ENCODE measurements around the gene RNU5B-1.

RNU5B-1 gene

DNA sequence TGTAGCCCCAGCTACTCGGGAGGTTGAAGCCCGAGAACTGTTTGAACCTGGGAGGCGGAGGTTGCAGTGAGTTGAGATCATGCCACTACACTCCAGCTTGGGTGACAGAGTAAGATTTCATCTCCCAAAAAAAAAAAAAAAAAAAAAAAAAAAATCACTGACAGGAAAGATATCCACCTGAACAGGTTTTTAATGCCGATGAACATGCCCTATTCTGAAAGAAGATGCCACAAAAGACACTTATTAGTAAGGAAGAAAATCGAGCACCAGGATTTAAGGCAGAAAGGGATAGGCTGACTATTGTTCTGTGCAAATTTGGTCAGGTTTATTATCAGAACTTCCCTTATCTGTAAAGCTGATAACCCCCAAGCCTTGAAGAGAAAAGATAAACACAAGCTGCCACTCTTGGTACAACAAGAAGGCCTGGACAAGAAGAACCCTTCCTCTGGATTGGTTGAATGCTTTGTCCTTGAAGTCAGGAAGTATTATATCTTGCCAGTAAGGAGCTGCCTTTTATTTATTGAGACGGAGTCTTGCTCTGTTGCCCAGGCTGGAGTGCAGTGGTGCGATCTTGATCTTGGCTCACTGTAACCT lies 15.1 kb upstream of the RNU5B-1 start:
- DNase-seq: no peak

DNA sequence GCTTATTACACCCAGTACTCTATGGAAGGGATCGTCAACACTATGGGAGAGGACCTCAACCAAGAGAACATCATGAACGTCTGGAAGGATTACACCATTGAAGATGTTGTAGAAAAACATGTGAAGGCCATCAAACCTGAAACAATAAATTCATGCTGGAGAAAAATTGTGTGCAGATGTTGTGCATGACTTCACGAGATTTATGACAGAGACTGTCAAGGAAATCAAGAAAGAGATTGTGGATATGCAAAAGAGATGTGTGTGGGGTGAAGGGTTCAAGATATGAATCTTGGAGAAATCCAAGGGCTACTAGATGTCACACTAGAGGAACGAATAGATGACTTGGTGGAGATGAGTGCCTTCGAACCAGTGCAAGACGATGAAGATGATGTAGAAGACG lies 14.2 kb upstream of the RNU5B-1 start:
- no peak for DNase-seq

DNA sequence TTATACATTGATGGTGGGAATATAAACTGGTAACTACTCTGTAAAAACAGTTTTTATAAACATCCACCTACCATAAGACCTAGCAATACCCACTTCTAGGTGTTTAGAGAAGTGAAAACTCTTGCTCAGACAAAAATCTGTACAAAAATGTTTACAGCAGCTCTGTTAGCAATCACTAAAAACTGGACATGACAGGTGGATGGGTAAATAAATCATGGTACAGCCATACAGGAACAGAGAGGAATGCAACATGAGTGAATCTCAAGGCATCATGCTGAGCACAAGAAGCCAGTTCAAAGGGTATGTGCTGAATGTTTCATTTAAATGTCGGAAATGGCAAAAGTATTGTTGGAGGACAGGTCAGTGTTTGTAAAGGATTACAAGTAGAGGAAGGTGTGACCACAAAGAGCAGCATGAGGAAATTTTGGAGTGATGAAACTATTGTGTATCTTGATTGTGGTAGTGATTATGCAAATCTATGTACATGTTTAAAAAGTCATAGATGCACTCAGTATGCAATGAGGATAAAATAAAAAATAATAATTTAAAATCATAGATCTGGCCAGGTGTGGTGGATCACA lies 11.4 kb upstream of the RNU5B-1 start:
- no peak for DNase-seq

DNA sequence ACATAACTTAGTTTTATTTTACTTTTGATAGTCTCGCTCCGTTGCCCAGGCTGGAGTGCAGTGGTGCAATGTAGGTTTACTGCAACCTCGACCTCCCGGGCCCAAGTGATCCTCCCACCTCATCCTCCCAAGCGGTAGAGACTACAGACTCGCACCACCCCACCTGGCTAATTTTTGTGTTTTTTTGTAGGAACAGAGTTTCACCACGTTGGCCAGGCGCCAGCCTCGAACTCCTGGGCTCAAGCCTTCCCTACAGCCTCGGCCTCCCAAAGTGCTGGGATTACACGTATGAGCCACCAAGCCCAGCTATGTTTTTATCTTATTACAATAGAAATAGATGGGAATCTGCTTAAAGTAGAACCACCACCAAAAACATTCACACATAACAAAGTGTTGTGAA lies 5.7 kb upstream of the RNU5B-1 start:
- no peak for DNase-seq

DNA sequence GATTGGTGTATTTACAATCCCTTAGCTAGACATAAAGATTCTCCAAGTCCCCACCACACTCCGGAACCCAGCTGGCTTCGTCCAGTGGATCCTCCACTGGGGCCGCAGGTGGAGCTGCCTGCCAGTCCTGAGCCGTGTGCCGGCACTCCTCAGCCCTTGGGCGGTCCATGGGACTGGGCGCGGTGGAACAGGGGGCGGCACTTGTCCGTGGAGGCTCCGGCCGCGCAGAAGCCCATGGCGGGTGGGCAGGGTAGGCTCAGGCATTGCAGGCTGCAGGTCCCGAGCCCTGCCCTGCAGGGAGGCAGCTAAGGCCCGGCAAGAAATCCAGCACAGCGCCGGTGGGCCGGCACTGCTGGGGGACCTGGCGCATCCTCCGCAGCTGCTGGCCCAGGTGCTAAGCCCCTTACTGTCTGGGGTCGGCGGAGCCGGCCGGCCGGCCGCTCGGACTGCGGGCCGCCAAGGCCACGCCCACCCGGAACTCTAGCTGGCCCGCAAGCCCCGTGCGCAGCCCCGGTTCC lies 3.5 kb upstream of the RNU5B-1 start:
- DNase-seq: no peak

DNA sequence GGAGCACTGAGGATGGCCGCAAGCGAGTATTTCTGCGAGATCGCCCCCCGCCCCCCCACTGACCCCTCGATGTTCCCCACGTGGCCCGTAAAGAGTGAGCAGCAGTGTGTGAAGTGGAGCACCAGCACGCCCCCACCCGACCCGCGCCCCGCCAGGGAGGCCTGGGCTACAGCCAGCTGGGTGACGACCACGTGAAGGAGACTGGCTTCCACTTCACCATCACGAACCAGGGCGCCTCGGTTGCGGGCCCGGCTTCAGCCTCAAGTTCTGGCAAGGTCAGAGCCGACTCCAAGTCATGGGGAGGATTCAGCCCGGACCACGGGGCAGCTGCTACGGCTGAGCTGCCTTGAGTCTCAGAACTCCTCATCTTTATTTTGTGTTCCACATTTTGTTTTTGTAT lies 2.4 kb upstream of the RNU5B-1 start:
- DNase-seq: no peak

DNA sequence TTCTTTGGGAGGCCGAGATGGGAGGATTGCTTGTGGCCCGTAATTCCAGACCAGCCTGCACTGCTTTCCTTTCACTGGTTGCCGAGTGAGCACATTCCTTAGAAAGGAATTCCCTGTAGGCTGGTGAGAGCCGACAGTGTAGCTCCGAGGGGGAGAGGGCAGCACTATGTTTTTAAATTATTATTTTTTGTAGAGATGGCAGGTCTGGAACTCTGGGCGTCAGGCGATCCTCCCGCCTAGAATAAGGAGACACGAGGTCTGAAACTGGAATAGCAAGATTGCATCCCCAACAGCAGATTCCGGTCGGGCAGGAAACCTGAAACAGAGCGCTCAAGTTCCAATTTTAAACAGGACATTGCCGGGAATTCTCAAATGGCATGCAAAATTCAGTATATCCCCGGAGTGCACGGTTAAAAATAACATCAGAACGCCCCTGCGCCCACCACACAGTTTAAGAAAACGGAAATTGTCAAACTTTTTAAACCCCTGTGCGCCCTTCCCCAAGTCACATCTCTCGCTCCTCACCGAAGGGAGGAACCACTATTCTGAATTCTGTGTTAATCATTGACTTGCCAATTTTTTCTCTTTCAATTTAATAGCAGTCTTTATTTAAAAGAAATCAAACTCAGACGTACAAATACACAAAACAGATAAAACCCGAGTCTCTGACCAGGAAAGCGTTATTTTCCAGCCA lies 643 bp upstream of the RNU5B-1 start:
- DNase-seq: peak; percentile 76

DNA sequence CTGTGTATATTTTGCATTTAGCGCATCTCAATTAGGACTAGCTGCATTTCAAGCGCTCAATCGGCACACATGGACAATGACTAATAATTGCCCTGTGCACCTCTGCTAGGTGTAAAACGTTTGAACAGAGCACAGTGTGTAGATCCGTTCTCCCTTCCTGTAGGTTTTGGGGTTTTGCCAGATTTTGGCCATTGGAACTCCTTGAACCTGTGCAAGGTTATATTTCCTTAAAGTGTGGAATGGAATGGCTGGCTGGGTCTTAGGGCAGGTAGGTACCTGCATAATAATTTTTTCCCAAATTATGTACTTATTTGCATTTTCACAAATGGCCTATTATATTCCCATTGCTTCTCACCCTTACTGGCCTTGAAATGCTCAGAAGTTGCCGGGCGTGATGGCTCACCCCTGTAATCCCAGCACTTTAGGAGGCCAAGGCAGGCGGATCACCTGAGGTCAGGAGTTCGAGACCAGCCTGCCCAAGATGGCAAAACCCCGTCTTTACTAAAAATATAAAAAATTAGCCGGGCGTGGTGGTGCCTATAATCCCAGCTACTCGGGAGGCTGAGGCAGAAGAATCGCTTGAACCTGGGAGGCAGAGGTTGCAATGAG lies 777 bp downstream of the RNU5B-1 start:
- DNase-seq: no peak

DNA sequence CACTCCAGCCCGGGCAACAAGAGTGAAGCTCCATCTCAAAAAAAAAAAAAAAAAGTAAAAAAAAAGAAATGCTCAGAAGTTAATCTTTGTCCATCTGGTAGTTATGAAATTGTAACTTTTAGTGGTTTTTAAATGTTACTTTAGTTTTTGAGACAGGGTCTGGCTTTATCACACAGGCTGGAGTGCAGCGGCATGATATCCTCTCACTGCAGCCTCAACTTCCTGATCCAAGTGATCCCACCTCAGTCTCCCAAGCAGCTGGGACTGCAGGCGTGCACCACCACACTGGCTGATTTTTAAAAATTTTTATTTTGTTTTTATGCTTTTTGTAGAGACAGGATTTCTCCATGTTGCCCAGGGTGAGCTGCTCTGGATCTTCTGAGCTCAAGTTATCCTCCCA lies 1.3 kb downstream of the RNU5B-1 start:
- DNase-seq: no peak

DNA sequence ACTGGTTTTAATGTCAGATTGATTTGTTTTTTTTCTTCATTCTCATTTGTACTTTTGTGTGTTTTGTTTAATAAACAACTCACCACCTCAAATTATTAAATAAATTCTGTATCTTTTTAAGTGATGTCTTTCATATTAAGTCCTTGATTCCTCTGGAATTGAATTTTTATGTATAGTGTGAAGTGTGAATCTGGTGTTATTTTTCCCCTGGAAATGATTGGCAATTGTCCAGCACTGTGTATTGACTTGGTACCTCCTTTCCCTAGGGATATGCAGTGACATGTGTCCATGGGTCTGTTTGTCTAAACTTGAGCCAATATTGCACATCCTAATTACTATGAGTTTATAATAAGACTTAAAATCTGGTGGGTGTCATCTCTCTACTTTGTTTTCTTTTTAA lies 2.1 kb downstream of the RNU5B-1 start:
- no peak for DNase-seq

DNA sequence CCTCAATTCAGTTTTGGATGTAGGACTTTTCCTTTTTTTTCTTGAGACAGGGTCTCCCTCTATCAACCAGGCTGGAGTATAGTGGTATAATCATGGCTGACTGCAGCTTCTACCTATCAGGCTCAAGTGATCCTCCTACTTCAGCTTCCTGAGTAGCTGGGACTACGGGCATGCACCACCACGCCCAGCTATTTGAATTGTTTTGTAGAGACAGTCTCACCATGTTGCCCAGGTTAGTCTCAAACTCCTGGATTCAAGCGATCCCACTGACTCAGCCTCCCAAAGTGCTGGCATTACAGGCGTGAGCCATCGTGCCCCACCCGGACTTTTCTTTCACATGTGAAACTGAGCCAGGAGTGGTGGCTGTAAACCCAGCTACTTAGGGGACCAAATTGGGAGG lies 3.5 kb downstream of the RNU5B-1 start:
- no peak for DNase-seq

DNA sequence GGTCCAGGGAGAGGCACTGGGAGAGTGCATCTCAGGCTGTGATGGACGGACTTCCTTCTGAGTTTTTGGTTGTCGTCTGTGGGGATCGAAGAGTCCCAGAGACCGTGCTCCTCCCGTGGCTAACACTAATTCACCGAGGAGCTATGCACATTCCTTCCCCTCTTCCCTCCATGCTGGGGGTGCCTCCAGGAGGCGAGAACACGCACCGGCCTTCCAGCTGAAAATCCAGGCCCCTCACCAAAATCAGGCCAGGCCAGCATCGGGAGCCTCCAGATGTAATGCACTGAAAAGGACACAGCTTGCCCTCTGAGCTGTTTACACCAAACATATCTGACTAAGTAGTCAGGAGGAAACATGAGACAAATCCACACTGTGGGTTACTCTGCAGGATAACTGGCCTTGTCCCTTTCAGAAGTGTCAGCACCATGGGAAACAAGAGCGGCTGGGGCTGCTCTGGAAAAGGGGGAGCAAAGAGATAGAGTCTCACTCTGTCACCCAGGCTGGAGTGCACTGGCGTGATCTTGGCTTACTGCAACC lies 5.5 kb downstream of the RNU5B-1 start:
- DNase-seq: no peak

DNA sequence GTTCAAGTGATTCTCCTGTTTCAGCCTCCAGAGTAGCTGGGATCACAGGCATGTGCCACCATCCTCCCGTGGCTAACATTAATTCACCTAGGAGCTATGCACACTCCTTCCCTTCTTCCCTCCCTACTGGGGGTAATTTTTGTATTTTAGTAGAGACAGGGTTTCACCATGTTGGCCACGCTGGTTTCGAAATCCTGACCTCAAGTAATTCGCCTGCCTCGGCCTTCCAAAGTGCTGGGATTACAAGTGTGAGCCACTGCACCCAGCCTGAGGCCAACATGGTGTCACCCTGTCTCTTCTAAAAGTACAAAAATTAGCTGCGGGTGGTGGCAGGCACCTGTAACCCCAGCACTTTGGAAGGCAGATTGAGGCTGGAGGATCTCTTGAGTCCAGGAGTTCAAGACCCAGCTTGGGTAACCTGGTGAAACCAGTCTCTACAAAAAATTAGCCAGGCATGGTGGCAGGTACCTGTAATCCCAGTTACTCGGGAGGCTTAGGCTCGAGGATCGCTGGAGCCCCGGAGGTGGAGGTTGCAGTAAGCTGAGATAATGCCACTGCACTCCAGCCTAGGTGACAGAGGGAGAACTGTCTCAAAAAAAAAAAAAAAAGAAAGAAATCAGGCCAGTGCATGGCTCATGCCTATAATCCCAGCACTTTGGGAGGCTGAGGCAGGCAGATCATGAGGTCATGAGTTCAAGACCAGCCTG lies 6.1 kb downstream of the RNU5B-1 start:
- no peak for DNase-seq

DNA sequence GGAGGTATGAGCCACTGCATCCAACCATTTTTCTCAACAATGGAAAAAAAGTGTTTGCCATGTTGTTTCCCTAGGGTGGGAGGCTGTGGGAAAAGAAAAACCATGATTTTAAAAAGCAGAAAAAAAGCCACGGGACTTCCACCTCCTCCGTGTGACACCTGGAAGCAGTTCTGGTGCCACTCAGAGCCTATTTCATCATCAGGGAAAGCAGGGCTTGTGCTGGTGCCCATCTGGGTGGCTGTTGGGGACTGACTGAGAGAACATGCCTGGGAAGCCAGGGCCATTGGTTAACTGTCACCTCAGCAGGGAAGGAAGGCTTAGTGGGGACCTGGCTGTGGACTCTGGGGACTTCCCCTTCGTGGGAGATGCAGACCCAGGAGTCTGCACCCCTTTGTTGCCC lies 7.3 kb downstream of the RNU5B-1 start:
- DNase-seq: no peak

DNA sequence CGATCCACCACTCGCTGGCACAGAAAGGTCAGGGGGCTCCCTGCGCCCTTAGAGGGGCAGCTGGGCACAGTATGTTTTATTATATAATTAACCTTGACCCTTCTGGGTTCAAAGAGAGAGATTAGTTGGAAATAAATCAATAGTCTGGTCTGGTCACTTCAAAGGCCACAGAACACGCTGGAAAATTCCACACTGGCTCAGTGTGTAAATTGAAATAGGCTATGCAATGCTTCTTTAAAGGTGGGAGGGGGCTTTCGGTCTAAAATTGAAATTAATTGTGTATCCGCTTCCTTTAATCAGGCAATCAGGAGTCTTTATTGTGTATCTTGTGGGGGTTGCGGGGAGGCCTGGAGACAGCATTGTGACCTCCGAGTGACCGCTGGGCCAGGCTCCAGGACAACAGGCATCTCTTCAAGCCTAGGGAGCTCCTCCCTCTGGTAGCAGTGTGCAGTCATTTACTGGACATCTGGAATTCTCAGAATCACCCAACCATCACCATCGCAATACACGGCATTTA lies 8.0 kb downstream of the RNU5B-1 start:
- no peak for DNase-seq

DNA sequence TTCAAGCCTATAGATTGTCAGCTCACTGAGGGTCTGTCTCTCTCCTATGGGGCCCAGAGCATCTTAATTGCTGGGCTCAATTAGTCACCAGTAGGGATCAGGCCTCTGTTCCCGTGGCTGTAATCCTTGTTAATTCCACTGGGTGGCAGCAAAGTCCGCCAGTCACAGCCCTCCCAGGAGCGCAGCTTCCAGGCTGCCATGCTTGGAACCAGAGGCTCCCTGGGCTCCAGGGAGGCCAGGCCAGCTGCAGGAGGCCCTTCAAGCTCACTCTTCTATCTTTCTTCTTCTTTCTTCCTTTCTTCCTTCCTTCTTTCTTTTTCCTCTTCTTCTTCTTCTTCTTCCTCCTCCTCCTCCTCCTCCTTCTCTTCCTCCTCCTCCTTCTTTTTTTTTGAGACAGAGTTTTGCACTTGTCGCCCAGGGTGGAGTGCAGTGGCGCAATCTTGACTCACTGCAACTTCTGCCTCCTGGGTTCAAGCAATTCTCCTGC lies 14.4 kb downstream of the RNU5B-1 start:
- peak; percentile 81 for DNase-seq

DNA sequence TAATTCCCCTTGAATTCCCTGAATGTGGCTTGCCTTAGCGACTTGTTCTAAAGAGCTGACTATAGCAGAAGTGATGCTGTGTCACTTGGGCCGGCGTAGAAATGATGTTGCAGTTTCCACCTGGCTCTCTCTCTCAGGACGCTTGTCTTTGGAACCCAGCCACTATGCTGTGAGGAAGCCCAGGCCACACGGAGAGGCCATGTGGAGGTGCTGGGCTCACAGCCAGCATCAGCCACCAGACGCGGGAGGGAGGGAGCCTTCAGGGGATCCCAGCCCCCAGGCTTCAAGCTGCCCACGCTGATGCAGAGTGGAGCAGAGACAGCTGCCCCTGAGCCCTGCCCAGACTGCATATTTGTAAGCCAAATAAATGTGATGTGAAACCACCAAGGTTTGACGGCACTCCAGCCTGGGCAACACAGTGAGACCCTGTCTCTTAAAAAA lies 18.6 kb downstream of the RNU5B-1 start:
- peak; percentile 59 for DNase-seq

DNA sequence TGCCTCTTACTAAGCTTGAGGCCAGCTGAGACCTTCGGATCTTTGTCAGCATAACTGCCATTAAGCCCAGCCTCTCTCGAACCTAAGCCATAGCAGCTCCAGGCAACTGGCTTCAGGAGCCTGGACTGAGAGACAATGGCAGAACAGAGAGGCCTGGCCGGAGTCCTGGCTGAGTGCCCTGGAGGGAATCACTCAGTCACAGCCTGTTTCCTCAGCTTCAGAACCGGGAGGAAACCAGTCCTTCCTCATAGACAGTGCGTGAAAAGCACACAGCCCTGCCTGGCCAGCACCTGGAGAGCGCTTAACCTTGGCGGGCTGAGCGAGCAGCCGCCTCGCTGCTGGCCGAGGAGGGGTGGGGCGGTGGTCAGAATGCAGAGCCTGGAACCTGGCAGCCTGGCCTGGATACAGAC lies 21.6 kb downstream of the RNU5B-1 start:
- no peak for DNase-seq

DNA sequence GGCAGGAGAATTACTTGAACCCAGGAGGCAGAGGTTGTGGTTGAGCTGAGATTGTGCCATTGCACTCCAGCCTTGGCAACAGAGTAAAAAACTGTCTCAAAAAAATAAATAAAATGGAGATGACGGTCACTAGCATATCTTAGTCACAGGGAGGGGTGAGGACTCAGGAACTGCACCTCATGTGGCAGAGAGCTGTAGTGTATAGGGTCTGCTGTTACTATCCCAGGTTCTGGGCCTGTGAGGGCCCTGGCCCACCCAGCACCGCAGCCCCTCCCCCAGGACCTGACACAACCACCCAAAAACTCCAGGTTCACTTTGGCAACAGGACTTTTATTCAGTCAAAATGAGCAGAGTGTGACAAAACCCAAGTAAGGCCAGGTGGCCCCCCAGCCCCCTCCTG lies 22.3 kb downstream of the RNU5B-1 start:
- DNase-seq: no peak

DNA sequence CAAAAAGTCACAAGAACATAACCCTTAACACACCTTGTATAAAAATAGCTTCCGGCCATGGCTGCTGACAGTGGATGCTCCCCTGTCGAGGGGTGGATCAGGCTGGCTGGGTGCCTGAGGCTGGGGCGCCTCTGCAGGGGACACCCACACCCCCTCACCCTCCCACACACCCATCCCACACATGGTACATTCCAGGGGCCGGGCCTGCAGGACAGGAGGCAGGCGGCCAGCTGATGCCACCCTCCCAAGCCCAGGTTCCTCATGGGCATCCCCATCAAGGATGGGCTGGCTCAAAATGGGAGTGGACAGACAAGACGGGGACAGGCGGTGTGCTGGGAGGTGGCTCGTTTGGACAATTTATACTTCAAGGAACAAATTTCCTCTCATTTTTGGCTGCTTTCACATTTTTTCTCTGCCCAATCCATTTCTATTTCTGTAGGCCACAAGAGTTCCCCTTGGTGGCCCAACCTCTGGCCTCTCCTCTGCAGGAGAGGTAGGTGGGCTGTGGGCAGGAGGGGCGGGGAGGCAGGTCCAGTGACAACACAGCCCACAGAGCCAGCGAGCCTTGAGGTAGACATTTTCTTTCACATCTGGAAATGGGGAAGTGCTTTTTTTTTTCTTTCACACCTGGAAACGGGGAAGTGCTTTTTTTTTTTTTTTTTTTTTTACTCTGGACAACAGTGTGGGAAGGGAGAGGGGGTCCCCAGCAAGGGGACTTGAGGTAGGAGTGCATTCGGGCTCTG lies 23.3 kb downstream of the RNU5B-1 start:
- no peak for DNase-seq

DNA sequence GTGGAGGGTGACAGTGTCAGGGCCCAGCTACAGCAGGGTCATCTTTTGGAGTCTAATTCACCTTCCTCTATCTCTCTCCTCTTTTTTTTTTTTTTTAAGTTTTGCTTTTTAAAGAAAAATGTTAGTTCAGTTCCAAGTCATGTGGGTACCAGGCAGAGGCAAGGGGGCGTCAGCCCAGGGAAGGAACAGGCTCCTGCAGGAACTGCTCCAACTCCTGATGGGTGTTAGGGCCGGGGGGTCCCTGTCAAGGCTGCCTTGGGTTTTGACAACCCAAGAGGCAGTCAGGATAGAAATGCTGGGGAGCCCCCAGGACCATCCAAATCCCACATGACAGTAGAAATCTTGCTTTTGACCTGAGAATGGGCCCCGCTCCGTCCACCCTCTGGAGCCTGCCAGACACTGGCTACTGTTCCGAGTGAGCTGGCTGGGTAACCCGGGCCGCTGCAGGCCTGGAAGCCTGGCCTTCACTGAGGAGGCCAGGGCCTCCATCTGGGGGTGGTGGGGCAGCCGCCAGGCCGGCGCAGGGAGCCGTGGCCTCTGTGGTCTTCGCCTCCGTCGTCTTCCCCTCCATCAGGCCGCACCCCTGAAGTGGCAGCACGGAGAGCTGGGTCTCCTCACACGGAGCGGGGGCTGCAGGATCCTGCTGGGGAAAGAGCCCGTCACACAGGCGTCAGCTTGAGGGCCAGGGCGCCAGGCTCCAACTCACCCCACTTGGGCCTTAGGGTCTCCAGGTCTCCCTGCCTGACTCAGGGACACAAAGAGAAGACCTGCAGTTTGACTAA lies 24.2 kb downstream of the RNU5B-1 start:
- no peak for DNase-seq
